Activated naive CD4-positive, alpha-beta T cell treated with anti-CD3 and anti-CD28 coated beads, Interleukin-2, amount 10 ng/mL, durations not matched to agents 7 days and 5 days (primary cell): ENCODE results near the gene C16orf96.

Source experiments
- CTCF ChIA-PET: fragments of 350-600 bp; sonication (Branson Sonifier 250); formaldehyde crosslinking; loops from one replicate; lab custom pipeline; 2021; ENCODE audit warnings: antibody characterized with exemption; lab: Charles Lee
- DNase-seq: peaks from one replicate; pipeline ENCODE4 v3.0.0-alpha.2; 2020
- H3K27ac Mint-ChIP-seq: one replicate; pipeline ENCODE4 v1.8.0; 2021; ENCODE audit warnings: mild to moderate bottlenecking, moderate library complexity, mixed read lengths
- H3K27me3 Mint-ChIP-seq: one replicate; pipeline ENCODE4 v1.8.0; 2021; ENCODE audit warnings: mild to moderate bottlenecking, mixed read lengths
- H3K36me3 Mint-ChIP-seq: one replicate; pipeline ENCODE4 v1.8.0; 2021; ENCODE audit warnings: mixed read lengths
- H3K4me1 Mint-ChIP-seq: one replicate; pipeline ENCODE4 v1.8.0; 2021; ENCODE audit warnings: mixed read lengths
- H3K4me3 Mint-ChIP-seq: one replicate; pipeline ENCODE4 v1.8.0; 2021; ENCODE audit warnings: mild to moderate bottlenecking, moderate library complexity, mixed read lengths
- H3K9me3 Mint-ChIP-seq: one replicate; pipeline ENCODE4 v1.8.0; 2021; ENCODE audit warnings: mixed read lengths

The C16orf96 gene

GRCh38 chr16:4556112-4556511, at the start of gene C16orf96:
Gene C16orf96 (plus strand): TSS chr16:4556340. CDS start chr16:4556490, 150 bp downstream.
- H3K27me3 Mint-ChIP-seq, result peaks cover 46% of the 10 kb centered on the region
- no peak for DNase-seq

GRCh38 chr16:4506450-4506849, 49.7 kb upstream of the C16orf96 start:
- peak; percentile 76 for DNase-seq
- peaks cover 53% of the 10 kb centered on the region for H3K36me3 Mint-ChIP-seq
- peak overlapping the region; percentile 61 for H3K4me3 Mint-ChIP-seq
- no peaks in the 10 kb centered on the region for H3K9me3 Mint-ChIP-seq
- H3K4me1 Mint-ChIP-seq, result peaks cover 63% of the 10 kb centered on the region
- CTCF ChIA-PET, result interaction anchor here (0.8 to 6.4 kb wide), 21 partner anchors 8 to 229 kb away, joined by 3 to 83 read pairs (median 6); partner anchors contain the start of genes HMOX2 and MGRN1
- no peaks in the 10 kb centered on the region for H3K27me3 Mint-ChIP-seq
- H3K27ac Mint-ChIP-seq, result peak overlapping the region; percentile 95

More at GRCh38 chr16:4556112-4556511, at the start of gene C16orf96:
- Mint-ChIP-seq H3K4me1 (no peaks in the 10 kb centered on the region), H3K9me3 (no peaks in the 10 kb centered on the region), H3K36me3 (no peaks in the 10 kb centered on the region), H3K4me3 (no peak within 1 kb of the TSS), H3K27ac (no peak within 1 kb of the TSS)
- CTCF ChIA-PET, result no interaction called here

- Mint-ChIP-seq H3K9me3 (no peaks in the 10 kb centered on the region), H3K27me3 (no peaks in the 10 kb centered on the region), H3K4me3 (no peak overlapping the region), H3K36me3 (peaks cover 63% of the 10 kb centered on the region), H3K4me1 (peaks cover 65% of the 10 kb centered on the region), H3K27ac (peak overlapping the region; percentile 45)
- CTCF ChIA-PET, result interaction anchor here (0.5 to 6.4 kb wide), 21 partner anchors 7 to 577 kb away, joined by 3 to 83 read pairs (median 5); partner anchors contain the start of genes CDIP1, HMOX2 and MGRN1
- DNase-seq, result no peak
Observed at GRCh38 chr16:4507588-4508345, 48.4 kb upstream of the C16orf96 start.

- Mint-ChIP-seq H3K36me3 (peaks cover 62% of the 10 kb centered on the region), H3K9me3 (no peaks in the 10 kb centered on the region), H3K4me3 (no peak overlapping the region), H3K4me1 (peaks cover 63% of the 10 kb centered on the region), H3K27ac (no peak overlapping the region), H3K27me3 (no peaks in the 10 kb centered on the region)
- no peak for DNase-seq
- CTCF ChIA-PET, result interaction anchor here (0.7 to 6.4 kb wide), 6 partner anchors 10 to 115 kb away, joined by 3 to 83 read pairs (median 38); partner anchors contain the start of genes HMOX2 and MGRN1
Observed at GRCh38 chr16:4508806-4509205, 47.3 kb upstream of the C16orf96 start.

- no peak overlapping the region for H3K27ac Mint-ChIP-seq
- no peak for DNase-seq
- no peaks in the 10 kb centered on the region for H3K27me3 Mint-ChIP-seq
- CTCF ChIA-PET, result interaction anchor here (1.1 to 6.4 kb wide), 6 partner anchors 11 to 114 kb away, joined by 3 to 83 read pairs (median 6); partner anchors contain the start of gene MGRN1
- peaks cover 64% of the 10 kb centered on the region for H3K4me1 Mint-ChIP-seq
- H3K9me3 Mint-ChIP-seq, result no peaks in the 10 kb centered on the region
- no peak overlapping the region for H3K4me3 Mint-ChIP-seq
- peaks cover 60% of the 10 kb centered on the region for H3K36me3 Mint-ChIP-seq
Observed at GRCh38 chr16:4509420-4509819, 46.7 kb upstream of the C16orf96 start.

GRCh38 chr16:4510131-4510530, 46.0 kb upstream of the C16orf96 start:
- DNase-seq, result no peak
- H3K27ac Mint-ChIP-seq, result peak overlapping the region; percentile 67
- H3K4me3 Mint-ChIP-seq, result no peak overlapping the region
- peaks cover 64% of the 10 kb centered on the region for H3K36me3 Mint-ChIP-seq
- H3K9me3 Mint-ChIP-seq, result no peaks in the 10 kb centered on the region
- CTCF ChIA-PET, result interaction anchor here (1.1 to 6.4 kb wide), 5 partner anchors 11 to 76 kb away, joined by 3 to 83 read pairs (median 5); no protein-coding TSS in a partner anchor
- H3K4me1 Mint-ChIP-seq, result peaks cover 64% of the 10 kb centered on the region
- no peaks in the 10 kb centered on the region for H3K27me3 Mint-ChIP-seq

- Mint-ChIP-seq H3K27ac (peak overlapping the region; percentile 80), H3K4me3 (no peak overlapping the region), H3K4me1 (peaks cover 64% of the 10 kb centered on the region), H3K36me3 (peaks cover 69% of the 10 kb centered on the region), H3K9me3 (no peaks in the 10 kb centered on the region), H3K27me3 (no peaks in the 10 kb centered on the region)
- CTCF ChIA-PET, result interaction anchor here (1.4 to 6.4 kb wide), 3 partner anchors 33 to 76 kb away, joined by 5 to 83 read pairs (median 80); no protein-coding TSS in a partner anchor
- DNase-seq, result no peak
Observed at GRCh38 chr16:4510747-4511426, 45.3 kb upstream of the C16orf96 start.

- Mint-ChIP-seq H3K27ac (peak overlapping the region; percentile 80), H3K9me3 (no peaks in the 10 kb centered on the region), H3K36me3 (peaks cover 65% of the 10 kb centered on the region), H3K27me3 (no peaks in the 10 kb centered on the region), H3K4me3 (no peak overlapping the region), H3K4me1 (peaks cover 63% of the 10 kb centered on the region)
- CTCF ChIA-PET, result no interaction called here
- peak; percentile 35 for DNase-seq
Observed at GRCh38 chr16:4511441-4512082, 44.6 kb upstream of the C16orf96 start.

- Mint-ChIP-seq H3K27me3 (no peaks in the 10 kb centered on the region), H3K4me3 (no peak overlapping the region), H3K9me3 (no peaks in the 10 kb centered on the region), H3K4me1 (peaks cover 58% of the 10 kb centered on the region), H3K27ac (peak overlapping the region; percentile 76), H3K36me3 (peaks cover 57% of the 10 kb centered on the region)
- no peak for DNase-seq
- CTCF ChIA-PET, result no interaction called here
Observed at GRCh38 chr16:4512473-4512872, 43.7 kb upstream of the C16orf96 start.

- no peak overlapping the region for H3K4me3 Mint-ChIP-seq
- H3K4me1 Mint-ChIP-seq, result peaks cover 57% of the 10 kb centered on the region
- H3K27me3 Mint-ChIP-seq, result no peaks in the 10 kb centered on the region
- CTCF ChIA-PET, result interaction anchor here (2.2 kb wide), 1 partner anchor 8 kb away, joined by 16 read pairs; no protein-coding TSS in a partner anchor
- H3K27ac Mint-ChIP-seq, result peak overlapping the region; percentile 67
- DNase-seq, result no peak
- H3K9me3 Mint-ChIP-seq, result no peaks in the 10 kb centered on the region
- H3K36me3 Mint-ChIP-seq, result peaks cover 49% of the 10 kb centered on the region
Observed at GRCh38 chr16:4513086-4513860, 42.9 kb upstream of the C16orf96 start.

- peaks cover 60% of the 10 kb centered on the region for H3K4me1 Mint-ChIP-seq
- H3K36me3 Mint-ChIP-seq, result peaks cover 45% of the 10 kb centered on the region
- no peaks in the 10 kb centered on the region for H3K9me3 Mint-ChIP-seq
- peak overlapping the region; percentile 89 for H3K27ac Mint-ChIP-seq
- no peak overlapping the region for H3K4me3 Mint-ChIP-seq
- H3K27me3 Mint-ChIP-seq, result no peaks in the 10 kb centered on the region
- CTCF ChIA-PET, result interaction anchor here (1.3 to 2.2 kb wide), 2 partner anchors 8 to 38 kb away, joined by 3 to 16 read pairs; partner anchors contain the start of gene HMOX2
- no peak for DNase-seq
Observed at GRCh38 chr16:4513881-4514280, 42.3 kb upstream of the C16orf96 start.

GRCh38 chr16:4514606-4515005, 41.5 kb upstream of the C16orf96 start:
- no peak for DNase-seq
- CTCF ChIA-PET, result interaction anchor here (0.5 to 2.2 kb wide), 7 partner anchors 8 to 104 kb away, joined by 3 to 16 read pairs (median 6); partner anchors contain the start of gene HMOX2
- H3K4me3 Mint-ChIP-seq, result peak overlapping the region; percentile 35

More at GRCh38 chr16:4514606-4515005, 41.5 kb upstream of the C16orf96 start:
- Mint-ChIP-seq H3K4me1 (peaks cover 60% of the 10 kb centered on the region), H3K36me3 (peaks cover 41% of the 10 kb centered on the region), H3K27ac (peak overlapping the region; percentile 89), H3K9me3 (no peaks in the 10 kb centered on the region), H3K27me3 (no peaks in the 10 kb centered on the region)
